ENCODE results near the gene MUC15.
"Not testable (repeated sequence)": the region's sequence is repeated elsewhere in the genome, so short reads cannot be mapped to it uniquely, and the experiment has no call there.

Gene MUC15, protein sequence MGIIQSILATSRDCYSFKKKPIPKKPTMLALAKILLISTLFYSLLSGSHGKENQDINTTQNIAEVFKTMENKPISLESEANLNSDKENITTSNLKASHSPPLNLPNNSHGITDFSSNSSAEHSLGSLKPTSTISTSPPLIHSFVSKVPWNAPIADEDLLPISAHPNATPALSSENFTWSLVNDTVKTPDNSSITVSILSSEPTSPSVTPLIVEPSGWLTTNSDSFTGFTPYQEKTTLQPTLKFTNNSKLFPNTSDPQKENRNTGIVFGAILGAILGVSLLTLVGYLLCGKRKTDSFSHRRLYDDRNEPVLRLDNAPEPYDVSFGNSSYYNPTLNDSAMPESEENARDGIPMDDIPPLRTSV

DNA sequence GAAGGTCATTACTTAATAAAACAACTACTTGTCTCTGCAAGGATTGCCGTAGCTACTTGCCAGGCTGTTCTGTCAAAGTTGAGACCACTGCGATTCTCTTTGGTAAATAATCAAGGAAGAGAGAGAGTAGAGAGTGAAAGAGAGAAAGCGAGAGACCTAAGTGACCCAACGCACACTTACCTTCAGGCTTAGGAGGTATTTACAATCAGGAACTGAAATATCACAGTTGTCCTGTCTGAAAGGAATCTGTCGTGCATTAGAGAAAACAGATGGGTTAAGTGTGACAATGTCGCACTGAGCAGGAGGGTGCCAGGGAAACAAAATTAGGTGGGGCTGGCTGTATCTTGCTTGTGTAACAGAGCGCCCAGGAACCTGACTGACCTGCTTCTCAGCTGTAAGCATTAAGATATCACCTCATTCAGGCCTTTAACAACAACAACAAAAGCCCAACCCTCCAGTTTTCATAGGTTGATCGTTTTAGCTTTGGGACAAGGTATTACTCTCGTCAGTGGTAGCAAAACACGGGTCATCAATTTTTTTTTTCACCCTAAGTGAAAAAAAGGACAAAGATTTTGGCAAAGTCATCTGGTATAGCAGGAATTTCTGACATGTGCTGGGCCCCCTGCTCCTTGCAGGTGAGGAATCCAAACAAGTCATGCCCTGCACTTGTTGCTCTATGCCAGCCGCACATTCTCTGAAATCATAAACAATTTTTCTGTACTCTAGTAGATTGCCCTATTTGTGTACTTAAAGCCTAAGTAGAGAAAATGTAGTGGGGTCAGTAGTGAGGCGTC, at the start of gene MUC15:
Gene MUC15, minus strand, starts transcription at position 403 of the 794 bp plus-strand sequence. CDS start 5,169 bp downstream, outside the sequence.
- no peak for DNase-seq

DNA sequence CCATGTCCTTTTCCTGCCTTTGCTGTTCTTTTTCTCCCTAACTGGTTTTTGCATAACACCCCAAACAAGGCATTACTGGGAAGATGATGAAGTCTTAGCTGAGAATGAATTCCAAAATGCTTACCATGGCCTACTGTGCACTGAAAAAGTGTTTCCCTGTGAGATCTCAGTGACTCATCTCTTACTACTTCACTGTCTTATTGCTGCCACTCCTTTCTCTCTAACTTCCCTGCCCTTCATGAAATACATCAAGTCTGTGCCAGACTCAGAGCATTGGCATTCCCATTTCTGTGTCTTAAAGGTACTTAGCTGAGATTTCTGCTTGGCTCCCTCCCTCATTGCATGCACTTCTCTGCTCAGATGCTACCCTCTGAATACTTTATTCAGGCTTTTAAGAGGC, 49.1 kb upstream of the MUC15 start:
- no peak for DNase-seq

GRCh38 chr11:26620282-26621045, 48.4 kb upstream of the MUC15 start:
- no peak for DNase-seq

DNA sequence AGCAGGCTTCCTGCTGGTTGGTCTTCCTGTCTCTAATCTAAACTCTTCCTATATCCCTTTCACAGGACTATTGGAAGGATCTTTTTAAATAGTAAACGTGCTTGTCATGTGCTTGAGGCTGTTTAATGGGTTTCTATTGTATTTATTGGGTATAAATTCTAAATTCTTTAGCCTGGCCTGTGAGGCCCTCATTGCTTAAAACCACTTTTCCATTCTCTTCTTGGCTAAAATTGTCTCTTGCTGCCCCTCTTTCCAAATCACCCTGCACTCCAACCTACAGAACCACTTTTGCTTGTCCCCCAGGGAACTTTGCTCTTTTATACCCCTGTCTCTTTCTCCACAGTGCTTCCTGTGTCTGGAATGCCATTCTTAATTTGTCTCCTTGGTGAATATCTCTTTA, 46.4 kb upstream of the MUC15 start:
- DNase-seq = no peak

DNA sequence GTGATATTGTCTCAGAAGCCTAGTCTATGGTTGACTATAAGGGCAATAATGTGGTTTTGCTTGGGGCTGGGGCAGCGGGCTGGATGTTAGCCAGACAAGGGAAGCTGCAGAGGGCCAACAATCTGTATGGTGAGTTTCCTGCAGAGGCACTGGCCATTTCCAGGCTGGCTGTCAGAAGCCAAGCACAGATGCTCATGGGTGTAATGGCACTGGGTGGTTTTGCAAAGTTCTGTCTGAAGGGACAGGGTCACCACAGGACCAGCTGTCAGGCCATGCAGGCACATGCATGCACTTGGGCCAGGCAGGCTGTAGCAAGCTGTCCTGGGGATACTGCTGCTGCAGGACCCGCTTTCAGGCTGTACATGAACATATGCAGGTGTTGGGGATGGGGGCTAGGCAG, 41.7 kb upstream of the MUC15 start:
- no peak for DNase-seq

- no peak for DNase-seq
These were observed 36.6 kb upstream of the MUC15 start for GRCh38 chr11:26608507-26609146.

DNA sequence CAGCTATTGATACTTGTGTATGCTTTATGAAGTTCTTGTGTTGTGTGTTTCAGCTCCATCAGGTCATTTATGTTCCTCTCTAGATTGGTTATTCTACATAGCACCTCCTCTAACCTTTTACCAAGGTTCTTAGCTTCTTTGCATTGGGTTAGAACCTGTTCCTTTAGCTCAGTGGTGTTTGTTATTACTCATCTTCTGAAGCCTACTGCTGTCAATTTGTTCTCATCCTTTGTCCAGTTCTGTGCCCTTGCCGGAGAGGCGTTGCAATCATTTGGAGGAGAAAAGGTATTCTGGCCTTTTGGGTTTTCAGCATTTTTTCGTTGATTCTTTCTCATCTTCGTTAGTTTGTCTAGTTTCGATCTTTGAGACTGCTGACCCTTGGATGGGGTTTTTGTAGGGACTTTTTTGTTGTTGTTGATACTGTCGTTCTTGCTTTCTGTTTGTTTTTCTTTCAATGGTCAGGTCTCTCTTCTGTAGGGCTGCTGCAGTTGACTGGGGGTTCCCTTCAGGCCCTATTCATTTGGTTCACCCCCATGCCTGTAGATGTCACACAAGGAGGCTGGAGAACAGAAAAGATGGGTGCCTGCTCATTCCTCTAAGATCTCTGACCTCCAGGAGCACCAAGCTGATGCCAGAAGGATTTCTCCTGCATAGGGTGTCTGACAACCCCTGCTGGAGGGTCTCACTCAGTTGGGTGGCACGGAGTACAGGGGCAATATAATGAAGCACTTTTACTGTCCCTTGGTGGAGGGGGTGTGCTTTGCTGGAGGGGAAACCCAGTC, 35.9 kb upstream of the MUC15 start:
- no peak for DNase-seq

DNA sequence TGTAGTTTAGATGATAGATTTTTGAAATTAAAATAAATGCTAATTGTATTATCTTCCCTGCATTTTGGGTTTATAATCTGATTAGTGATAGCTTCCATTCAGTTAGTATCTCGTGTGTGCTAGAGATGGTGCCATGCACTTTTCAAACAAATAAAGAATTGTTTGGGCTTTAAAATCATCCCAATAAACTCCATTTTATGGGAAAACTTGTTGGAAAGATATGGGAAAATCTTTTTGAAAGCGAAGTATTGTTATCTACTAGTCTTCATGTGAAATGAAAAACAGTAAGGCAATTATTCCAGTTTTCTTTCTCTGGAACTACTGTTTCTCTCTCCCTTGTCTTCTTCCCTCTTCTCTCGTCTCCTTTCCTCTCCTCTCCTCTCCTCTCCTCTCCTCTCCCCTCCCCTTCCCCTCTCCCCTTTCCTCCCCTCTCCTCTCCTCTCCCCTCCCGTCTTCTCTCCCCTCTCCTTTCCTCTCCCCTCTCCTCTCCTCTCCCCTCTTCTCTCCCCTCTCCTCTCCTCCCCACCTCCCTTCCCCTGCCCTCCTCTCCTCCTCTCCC, 27.9 kb upstream of the MUC15 start:
- DNase-seq = no peak

DNA sequence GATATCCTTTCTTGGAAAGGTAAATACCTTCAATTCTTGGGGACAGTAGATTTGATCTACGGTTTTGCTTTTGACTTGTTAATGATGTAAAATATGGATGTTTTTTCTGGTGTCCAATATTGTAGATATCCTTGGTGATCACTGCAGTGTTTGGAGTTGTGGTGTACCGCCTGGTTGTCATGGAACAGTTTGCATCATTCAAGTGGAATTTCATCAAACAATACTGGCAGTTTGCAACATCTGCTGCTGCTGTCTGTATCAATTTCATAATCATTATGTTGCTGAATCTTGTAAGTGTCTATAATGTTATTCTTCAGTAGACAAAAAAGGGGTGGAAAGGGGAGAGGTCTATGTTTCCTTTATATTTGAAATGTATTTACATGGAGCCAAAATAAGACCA, 27.4 kb upstream of the MUC15 start:
- DNase-seq = no peak

GRCh38 chr11:26597899-26598298, 25.8 kb upstream of the MUC15 start:
- no peak for DNase-seq

DNA sequence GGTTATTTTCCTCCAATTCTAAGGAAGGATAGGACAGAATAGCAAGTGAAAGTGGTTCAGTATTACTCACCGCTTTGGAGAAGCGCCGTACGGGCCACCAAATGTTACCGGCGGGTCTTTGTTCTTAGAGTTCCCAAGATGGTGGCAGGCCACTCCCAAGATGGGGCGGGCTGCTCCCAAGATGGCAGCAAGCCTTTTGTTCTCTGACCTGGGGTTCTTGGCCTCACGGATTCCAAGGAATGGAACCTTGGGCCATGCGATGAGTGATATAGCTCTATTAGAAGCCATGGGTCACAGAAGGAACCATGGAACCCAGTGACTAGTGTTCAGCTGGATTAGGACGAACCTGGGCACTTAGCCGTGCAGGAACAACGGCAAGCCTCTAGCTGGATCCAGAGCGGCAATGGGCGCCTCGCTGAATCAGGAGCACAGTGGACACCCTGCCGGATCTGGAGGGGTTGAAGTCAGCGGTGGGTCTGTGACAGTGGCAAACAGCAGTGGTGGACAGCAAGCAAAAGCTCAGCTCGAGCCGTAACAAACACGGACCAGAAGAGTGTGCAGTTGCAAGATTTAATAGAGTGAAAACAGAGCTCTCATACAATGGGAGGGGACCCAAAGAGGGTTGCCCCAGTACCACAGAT, 25.1 kb upstream of the MUC15 start:
- DNase-seq = not testable (repeated sequence)

- not testable (repeated sequence) for DNase-seq
These were observed 23.3 kb upstream of the MUC15 start for GRCh38 chr11:26595207-26595865.

GRCh38 chr11:26593691-26594090, 21.6 kb upstream of the MUC15 start:
- no peak for DNase-seq

GRCh38 chr11:26587073-26587472, 15.0 kb upstream of the MUC15 start:
- no peak for DNase-seq

- no peak for DNase-seq
These were observed 12.8 kb upstream of the MUC15 start for GRCh38 chr11:26584818-26585217.

- DNase-seq = no peak
These were observed 11.5 kb upstream of the MUC15 start for GRCh38 chr11:26583550-26583949.

- DNase-seq = no peak
These were observed 8.9 kb upstream of the MUC15 start for GRCh38 chr11:26580929-26581328.

DNA sequence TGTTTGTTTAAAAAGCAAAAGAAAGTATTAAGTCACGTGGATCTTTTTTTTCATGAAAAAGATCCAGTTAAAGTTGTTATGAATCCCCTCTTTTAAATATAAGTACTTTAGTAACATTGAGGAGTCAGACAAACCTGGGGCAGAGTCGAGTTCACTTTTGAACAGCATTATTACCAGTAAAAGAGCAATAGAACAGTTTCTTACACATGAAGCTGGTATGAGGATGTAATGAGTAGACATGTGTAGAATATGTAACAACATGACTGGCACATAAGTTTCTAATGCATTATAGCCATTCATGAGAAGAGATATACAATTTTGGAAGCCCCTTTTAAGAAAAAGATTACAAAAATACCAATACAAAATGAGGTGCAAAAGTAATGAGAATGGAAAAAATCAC, 7.6 kb upstream of the MUC15 start:
- no peak for DNase-seq

DNA sequence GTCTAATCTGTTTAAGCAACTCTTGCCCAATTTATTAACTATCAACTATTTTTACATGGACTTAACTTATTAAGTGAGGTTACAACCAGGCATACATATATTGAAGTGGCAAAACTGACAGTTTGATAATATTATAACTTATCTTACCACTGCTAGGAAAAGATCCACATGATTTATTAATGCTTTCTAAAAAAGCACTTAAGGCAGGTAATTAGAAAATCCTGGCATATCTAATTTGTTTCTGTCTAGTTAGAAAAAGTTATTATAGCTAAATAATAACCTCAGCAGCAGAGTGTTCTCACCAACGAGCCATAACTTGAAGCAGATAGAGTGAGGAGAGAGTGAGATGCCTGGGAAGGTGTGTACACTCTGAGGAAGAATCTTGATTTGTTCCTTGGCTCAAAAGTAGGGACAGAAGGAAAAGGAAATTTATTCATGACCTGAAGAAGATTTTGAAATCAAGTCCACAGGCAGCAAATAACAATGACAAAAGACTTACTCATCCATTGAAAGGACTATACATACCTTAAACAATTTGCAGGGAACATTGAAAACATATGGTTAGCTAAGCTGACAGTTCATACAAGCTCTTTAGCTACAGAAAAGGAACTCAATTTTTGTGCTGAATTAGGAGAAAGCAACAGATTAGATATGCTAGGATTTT, 7.1 kb upstream of the MUC15 start:
- no peak for DNase-seq

GRCh38 chr11:26575946-26576345, 3.9 kb upstream of the MUC15 start:
- no peak for DNase-seq

Data from stimulated activated CD4-positive, alpha-beta T cell treated with anti-CD3 and anti-CD28 coated beads, Interleukin-15, amount 100 ng/mL, for 24 hours (primary cell).